Measurements from ENCODE around the gene GNA12.

DNA sequence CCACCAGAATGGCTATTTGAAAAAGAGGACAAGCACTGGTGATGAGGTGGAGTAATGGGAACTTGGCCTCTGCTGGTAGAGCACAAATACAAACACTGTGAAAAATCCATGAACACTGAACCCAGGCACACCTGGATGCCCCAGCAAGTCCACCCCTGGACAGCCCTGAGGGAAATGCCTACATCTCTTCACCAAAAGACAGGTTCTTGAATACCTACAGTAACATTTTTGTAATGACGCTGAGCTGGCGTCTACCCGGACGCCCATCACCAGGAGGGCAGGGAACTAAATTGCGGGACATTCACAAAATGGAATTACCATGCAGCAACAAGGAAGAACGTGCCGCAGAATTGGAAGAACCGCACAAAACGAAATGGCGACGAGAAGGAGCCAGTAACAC, 70.5 kb downstream of the GNA12 start:
- TF ChIP-seq POLR2AphosphoS5 (IDR thresholded peaks at IDR 0.05; ENCODE audit: low read depth, low read length) (no peak), EP300 (IDR thresholded peaks at IDR 0.05; ENCODE audit: borderline replicate concordance in 1 of 2, low read depth in 1 of 2, low read length in 1 of 2) (no peak), MXI1 (IDR thresholded peaks at IDR 0.05; ENCODE audit: low read depth, low read length) (no peak)
- TF ChIP-seq, protein P1, sequence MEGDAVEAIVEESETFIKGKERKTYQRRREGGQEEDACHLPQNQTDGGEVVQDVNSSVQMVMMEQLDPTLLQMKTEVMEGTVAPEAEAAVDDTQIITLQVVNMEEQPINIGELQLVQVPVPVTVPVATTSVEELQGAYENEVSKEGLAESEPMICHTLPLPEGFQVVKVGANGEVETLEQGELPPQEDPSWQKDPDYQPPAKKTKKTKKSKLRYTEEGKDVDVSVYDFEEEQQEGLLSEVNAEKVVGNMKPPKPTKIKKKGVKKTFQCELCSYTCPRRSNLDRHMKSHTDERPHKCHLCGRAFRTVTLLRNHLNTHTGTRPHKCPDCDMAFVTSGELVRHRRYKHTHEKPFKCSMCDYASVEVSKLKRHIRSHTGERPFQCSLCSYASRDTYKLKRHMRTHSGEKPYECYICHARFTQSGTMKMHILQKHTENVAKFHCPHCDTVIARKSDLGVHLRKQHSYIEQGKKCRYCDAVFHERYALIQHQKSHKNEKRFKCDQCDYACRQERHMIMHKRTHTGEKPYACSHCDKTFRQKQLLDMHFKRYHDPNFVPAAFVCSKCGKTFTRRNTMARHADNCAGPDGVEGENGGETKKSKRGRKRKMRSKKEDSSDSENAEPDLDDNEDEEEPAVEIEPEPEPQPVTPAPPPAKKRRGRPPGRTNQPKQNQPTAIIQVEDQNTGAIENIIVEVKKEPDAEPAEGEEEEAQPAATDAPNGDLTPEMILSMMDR (IDR thresholded peaks at IDR 0.05): no peak
- TF ChIP-seq, protein P2, sequence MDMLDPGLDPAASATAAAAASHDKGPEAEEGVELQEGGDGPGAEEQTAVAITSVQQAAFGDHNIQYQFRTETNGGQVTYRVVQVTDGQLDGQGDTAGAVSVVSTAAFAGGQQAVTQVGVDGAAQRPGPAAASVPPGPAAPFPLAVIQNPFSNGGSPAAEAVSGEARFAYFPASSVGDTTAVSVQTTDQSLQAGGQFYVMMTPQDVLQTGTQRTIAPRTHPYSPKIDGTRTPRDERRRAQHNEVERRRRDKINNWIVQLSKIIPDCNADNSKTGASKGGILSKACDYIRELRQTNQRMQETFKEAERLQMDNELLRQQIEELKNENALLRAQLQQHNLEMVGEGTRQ (IDR thresholded peaks at IDR 0.05; ENCODE audit: borderline replicate concordance, low read depth, low read length): no peak
